Activated CD8-positive, alpha-beta memory T cell treated with anti-CD3 and anti-CD28 coated beads, Interleukin-2, amount 50 U/mL, for 1 hour (primary cell): ENCODE data around the gene DDX46.
"Not testable (repeated sequence)": the region's sequence is repeated elsewhere in the genome, so short reads cannot be mapped to it uniquely, and the experiment has no call there.

Experiments
- DNase-seq: peaks from one replicate; pipeline ENCODE4 v3.0.0-alpha.2; 2020; ENCODE audit errors: extremely low read depth

Gene DDX46, protein sequence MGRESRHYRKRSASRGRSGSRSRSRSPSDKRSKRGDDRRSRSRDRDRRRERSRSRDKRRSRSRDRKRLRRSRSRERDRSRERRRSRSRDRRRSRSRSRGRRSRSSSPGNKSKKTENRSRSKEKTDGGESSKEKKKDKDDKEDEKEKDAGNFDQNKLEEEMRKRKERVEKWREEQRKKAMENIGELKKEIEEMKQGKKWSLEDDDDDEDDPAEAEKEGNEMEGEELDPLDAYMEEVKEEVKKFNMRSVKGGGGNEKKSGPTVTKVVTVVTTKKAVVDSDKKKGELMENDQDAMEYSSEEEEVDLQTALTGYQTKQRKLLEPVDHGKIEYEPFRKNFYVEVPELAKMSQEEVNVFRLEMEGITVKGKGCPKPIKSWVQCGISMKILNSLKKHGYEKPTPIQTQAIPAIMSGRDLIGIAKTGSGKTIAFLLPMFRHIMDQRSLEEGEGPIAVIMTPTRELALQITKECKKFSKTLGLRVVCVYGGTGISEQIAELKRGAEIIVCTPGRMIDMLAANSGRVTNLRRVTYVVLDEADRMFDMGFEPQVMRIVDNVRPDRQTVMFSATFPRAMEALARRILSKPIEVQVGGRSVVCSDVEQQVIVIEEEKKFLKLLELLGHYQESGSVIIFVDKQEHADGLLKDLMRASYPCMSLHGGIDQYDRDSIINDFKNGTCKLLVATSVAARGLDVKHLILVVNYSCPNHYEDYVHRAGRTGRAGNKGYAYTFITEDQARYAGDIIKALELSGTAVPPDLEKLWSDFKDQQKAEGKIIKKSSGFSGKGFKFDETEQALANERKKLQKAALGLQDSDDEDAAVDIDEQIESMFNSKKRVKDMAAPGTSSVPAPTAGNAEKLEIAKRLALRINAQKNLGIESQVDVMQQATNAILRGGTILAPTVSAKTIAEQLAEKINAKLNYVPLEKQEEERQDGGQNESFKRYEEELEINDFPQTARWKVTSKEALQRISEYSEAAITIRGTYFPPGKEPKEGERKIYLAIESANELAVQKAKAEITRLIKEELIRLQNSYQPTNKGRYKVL

GRCh38 chr5:134758504-134759341, at the start of gene DDX46:
Gene DDX46 (plus strand): TSS chr5:134758779. CDS start chr5:134758939, 160 bp downstream.
- peak; percentile 81 for DNase-seq

GRCh38 chr5:134714120-134714519, 44.5 kb upstream of the DDX46 start:
- DNase-seq = no peak

GRCh38 chr5:134714541-134714940, 44.0 kb upstream of the DDX46 start:
- DNase-seq = no peak

GRCh38 chr5:134715466-134715865, 43.1 kb upstream of the DDX46 start:
- DNase-seq = not testable (repeated sequence)

DNA sequence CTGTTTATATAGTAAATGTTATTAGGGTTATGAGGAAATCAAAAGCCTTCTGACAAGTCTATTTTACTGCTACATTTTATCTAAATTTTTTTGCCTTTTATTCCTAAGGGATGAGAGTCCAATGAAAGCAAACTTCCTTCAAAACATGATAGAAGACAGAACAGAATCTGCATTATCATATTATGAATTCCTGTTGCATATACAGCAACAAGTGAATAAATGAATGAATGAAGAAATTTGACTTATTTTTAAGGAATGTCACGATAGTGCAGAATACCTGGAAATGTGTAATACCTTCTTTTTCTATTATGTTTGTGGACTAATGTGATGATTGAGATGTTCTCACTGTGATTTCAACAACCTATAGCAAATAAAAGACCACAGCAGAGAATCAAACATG, 33.7 kb upstream of the DDX46 start:
- DNase-seq = no peak

GRCh38 chr5:134732819-134733218, 25.8 kb upstream of the DDX46 start:
- DNase-seq = no peak

- DNase-seq = no peak
These were observed 23.3 kb upstream of the DDX46 start for GRCh38 chr5:134735243-134735642.

GRCh38 chr5:134736173-134736812, 22.3 kb upstream of the DDX46 start:
- no peak for DNase-seq

DNA sequence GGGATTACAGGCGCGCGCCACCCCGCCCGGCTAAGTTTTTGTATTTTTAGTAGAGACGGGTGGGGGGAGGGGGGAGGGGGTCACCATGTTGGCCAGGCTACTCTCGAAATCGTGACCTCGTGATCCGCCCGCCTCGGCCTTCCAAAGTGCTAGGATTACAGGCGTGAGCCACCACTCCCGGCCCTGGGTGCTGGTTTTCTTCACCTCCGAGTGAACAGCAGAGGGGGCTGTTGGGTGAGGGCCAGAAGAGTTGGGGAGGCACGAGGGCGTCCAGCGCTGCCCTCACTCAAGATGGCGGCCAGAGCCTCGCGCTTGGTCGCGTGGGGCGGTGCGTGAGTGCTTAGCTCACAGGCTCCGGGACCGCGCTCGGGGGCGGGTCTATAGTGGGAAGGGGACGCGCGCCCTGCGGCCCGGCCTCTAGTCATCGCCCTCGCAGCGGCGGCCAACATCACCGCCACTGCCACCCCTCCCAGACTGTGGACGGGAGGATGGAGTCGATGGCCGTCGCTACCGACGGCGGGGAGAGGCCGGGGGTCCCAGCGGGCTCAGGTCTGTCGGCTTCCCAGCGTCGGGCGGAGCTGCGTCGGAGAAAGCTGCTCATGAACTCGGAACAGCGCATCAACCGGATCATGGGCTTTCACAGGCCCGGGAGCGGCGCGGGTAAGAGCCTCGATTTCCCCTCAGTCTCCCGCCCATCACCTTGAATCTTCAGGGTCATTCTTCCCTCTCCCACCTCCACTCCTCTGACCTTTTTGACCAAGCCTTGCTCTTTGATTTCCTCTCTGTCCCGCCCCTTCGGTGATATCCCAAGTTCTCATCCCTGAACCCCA, 20.2 kb upstream of the DDX46 start, which contains the start of gene CAMLG:
Gene CAMLG (plus strand): TSS at position 416 of the 830 bp plus-strand sequence. CDS start 73 bp downstream, at position 489.
- DNase-seq = peak; percentile 89

DNA sequence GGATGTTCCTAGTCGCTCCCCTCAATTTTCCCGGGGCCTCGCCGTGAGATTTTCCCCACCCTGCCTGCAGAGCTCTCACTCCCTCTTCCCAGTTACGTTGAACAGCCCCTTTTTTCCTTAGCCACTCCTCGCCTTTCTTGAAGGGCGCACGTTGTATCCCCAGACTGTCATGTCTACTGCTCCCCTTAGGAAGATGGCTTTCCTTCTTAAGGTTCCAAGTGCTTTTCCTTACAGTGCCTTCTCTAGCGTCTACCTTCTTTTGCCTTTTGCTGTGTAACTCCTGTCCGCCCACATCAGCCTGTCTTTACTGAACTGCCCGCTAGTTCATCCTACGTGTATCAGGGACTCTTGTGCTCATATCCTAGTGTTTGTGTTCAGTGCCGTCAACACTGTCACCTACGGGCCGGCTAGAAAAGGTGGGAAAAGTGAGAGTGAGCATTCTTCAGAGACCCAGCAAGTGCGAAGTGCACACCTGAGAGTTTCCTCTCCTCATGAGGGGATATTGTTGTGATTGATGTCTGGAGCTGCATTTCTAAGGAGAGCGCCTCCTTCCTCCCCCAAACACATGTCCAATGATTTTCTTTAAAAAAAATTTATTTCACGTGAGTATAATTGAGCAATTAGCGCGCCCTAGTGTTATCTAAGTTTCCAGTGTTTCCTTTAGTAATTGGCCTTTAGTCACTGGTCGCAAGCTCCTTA, 19.5 kb upstream of the DDX46 start:
- no peak for DNase-seq

- no peak for DNase-seq
These were observed 17.5 kb upstream of the DDX46 start for GRCh38 chr5:134741052-134741451.

DNA sequence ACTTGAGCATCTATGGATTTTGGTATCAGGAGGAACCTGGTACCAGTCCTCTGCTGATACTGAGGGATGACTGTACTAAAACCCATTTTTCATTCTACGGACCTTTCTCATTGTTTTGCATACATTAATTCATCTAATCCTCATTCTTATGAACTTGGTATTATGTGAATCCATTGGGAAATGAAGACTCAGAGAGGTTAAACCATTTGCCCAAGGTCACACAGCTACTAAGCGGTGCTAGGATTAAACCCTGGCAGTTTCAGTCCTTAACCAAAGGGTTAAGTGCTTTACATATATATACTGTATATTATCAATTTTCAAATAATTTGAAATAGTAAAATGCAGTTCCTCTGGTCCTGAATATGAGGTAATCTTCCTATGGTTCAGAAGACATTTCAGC, 16.4 kb upstream of the DDX46 start:
- no peak for DNase-seq

GRCh38 chr5:134749415-134749814, 9.2 kb upstream of the DDX46 start:
- no peak for DNase-seq

- DNase-seq = no peak
These were observed 439 bp upstream of the DDX46 start for GRCh38 chr5:134758176-134758503.

- not testable (repeated sequence) for DNase-seq
These were observed 9.1 kb downstream of the DDX46 start for GRCh38 chr5:134767528-134768291.

- DNase-seq = no peak
These were observed 10.6 kb downstream of the DDX46 start for GRCh38 chr5:134769206-134769605.

DNA sequence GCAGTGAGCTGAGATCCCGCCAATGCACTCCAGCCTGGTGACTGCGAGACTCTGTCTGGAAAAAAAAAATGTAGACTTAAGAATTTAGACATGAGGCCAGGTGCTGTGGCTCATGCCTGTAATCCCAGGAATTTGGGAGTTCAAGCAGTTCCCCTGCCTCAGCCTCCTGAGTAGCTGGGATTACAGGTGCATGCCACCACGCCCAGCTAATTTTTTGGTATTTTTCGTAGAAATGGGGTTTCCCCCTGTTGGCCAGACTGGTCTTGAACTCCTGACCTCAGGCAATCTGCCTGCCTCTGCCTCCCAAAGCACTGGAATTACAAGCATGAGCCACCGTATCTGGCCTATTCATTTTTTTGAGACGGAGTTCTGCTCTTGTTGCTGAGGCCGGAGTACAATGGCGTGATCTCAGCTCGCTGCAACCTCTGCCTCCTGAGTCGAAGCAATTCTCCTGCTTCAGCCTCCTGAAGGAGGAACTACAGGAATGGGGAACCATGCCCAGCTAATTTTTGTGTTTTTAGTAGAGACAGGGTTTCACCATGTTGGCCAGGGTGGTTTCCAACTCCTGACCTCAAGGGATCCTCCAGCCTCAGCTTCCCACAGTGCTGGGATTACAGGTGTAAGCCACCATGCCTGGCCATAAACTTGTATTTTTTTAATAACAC, 14.0 kb downstream of the DDX46 start:
- DNase-seq = no peak

DNA sequence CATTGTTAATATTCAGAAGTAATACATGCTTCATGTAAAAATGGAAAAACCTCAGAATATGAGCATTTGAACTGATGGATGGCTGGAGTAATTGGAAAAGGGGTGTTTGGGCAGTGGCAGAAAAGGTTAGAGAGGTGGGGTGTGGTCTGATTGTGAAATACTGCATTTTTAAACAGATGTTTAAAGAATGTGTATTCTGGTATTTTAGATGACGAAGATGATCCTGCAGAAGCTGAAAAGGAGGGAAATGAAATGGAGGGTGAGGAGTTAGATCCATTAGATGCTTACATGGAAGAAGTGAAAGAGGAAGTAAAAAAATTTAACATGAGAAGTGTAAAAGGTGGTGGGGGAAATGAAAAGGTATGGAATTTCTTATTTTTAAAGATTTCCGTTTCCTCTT, 18.8 kb downstream of the DDX46 start:
- no peak for DNase-seq
